RPMI7951 (cell line): ENCODE results near the gene COX10. TPM values are rescaled to one million over a fixed set of nuclear protein-coding genes. Genes with fewer than 3 reads are reported as not detected.

ENCODE experiments used
- DNase-seq: peaks from one replicate; pipeline ENCODE4 v3.0.0-alpha.2; 2012; ENCODE audit warnings: low read depth
- total RNA-seq: library from RNA; depleted of rRNA; stranded (reverse); fragments of >200 nt; shearing (Covaris generic); gene quantifications from 2 replicates; pipeline ENCODE4 v1.2.3, GENCODE V29; 2014

COX10 gene
- total RNA-seq, 1 experiment from 2014 or later: 19.3 TPM

- no peak for DNase-seq
Measured at GRCh38 chr17:14070344-14070984, 1.2 kb downstream of the COX10 start.

GRCh38 chr17:14072881-14073280 lies 3.6 kb downstream of the COX10 start:
- DNase-seq: no peak

GRCh38 chr17:14078027-14078426 lies 8.7 kb downstream of the COX10 start:
- DNase-seq: no peak

DNA sequence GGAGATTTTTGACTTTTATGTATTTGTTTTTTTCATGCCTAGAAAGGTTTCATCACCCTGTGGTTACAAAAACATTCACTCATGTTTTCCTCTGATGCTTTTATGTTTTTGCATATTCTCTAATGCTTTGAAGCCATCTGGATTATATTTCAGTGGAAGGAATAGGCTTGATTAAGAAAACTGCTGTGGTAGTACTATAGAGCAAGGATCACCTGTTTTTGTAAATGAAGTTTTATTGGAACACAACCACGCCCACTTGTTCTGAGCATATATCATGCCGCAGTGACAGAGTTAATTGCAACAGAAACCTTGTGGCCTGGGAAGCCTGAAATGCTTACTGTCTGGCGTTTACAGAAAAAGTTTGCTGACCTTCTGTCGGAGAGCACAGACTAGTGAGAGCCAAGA lies 11.5 kb downstream of the COX10 start:
- no peak for DNase-seq

DNA sequence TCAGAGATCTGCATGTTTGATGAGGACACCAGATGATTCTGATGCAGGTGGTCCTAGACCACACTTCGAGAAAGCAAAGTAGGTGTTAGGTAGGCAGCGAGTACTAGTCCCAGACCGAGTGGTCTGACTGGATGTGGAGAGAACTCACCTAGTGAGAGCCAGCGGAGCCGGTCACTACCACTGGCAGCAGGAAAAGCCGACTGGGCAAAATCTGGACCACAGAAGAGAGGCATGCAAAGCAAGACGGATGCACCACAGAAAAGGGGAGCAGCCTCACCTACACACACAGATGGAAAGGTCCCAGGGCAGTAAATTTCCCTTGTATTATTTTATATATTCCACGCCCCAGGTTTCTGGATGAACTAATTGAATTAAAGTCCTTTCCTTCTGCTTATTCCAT lies 13.5 kb downstream of the COX10 start:
- no peak for DNase-seq

GRCh38 chr17:14084955-14085354 lies 15.7 kb downstream of the COX10 start:
- DNase-seq: no peak

- no peak for DNase-seq
Measured at GRCh38 chr17:14086189-14086588, 16.9 kb downstream of the COX10 start.

- DNase-seq: no peak
Measured at GRCh38 chr17:14089179-14089578, 19.9 kb downstream of the COX10 start.

GRCh38 chr17:14091367-14091766 lies 22.1 kb downstream of the COX10 start:
- DNase-seq: no peak

DNA sequence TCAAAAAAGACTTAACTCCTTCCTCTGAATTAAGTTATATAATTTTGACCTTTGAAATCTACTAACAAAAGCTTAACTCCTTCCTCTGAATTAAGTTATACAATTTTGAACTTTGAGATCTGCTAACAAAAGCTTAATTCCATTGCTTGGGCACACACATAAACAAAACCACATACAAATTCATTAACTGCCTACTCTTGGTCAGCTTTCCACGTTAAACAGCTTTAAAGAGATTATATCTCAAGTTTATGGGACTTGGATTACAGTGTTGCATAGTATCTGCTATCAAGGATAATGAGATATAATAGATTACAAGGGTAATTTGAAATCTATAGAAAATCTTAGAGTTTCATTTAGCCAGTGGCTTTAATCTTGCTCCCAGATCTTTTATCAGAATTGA lies 23.5 kb downstream of the COX10 start:
- DNase-seq: no peak

DNA sequence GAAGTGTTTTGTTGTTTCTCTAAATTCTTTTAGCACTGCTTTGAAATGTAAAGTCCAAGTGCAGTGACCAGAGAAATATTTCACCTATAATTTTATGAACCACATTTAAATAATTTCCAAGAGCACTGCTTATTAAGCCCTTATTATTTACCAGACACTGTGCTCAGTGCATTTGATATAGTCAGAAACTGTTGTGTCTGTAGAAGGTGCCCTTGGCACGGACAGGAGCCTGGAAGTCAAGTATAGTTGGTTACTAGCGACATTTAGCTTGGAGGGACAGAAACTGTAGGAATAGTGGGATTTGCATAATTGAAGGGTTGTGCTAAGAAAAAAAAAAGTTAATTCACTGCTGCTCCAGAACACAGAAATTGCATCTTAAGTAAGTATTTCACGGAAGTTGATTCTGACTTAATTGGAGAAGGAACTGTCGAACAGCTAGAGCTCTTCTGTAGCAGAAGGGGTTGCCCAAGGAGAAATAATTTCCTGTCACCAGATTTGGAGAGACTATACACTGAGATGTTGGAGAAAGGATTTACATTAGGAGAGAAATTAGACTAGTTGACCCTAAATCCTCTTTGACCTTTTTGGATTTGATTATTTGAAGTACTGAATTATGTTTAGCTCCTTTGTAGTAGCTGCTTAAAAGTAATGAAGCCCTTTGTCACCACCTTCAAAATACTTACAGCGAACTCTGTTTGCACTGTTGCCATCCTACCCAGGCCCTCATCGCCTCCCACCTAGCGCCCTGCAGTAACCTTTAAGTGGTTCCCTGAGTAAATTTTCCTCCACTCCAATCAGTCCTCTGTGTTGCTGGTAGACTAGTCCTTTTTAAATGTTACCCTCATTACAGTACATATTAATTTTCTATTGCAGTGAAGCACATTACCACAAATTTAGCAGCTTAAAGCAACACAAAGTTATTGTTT lies 25.6 kb downstream of the COX10 start:
- no peak for DNase-seq

- no peak for DNase-seq
Measured at GRCh38 chr17:14095631-14096030, 26.3 kb downstream of the COX10 start.

DNA sequence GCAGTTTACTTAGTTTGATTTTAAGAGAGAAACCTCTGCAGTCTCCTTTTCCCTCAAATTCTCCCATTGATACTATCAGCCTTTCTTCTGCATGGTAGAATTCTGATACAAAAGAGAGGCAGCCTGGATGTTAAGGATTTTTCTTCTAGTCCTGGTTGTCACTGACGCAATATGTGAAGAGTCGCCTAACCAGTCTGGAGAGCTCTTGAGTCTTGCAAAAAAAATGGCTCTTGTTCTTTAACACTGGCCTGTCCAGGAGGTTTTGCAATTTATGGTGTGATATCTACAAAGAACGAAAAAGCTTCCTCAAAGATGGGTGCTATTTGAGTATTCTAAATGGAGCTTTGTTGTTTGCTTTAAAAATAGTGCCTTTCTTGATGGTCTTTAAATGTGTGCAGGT lies 28.9 kb downstream of the COX10 start:
- no peak for DNase-seq

GRCh38 chr17:14101976-14102375 lies 32.7 kb downstream of the COX10 start:
- no peak for DNase-seq

- DNase-seq: no peak
Measured at GRCh38 chr17:14103836-14104235, 34.5 kb downstream of the COX10 start.

DNA sequence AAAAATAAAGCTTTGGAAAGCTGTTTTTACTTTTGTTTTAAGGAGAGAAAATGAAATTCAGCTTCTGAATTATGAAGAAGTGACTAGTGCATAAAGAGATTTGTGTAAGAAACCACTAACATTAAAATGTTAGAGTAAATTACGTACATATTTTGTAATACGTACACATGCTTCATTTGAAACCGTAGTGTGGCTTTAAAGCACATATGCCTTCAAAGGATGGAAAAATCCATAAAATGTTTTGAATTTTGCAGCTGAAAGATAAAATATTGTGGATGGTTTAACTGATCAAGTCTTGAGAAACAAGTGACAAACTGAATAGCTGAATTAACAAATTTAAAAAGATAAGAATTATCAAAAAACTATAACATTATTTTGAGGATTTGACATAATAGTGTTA lies 35.4 kb downstream of the COX10 start:
- DNase-seq: no peak

DNA sequence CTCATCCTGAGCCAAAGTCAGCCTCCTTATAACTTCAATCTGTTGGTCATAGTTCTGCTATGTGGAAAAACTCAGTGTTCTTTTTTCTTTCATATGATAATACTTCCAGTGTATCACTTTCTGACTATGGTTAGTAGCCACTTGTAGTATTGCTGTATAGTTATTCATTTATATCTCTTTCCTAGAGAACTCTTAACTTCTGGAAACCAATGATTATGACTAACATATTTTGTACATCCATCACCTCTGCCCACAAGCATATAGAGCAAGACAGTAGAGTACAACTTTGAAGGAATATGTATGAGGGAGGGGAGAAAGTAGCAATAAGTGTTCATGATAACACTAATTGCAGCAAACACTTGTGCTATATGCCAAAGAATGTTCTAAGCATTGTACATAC lies 38.6 kb downstream of the COX10 start:
- DNase-seq: no peak

- DNase-seq: no peak
Measured at GRCh38 chr17:14112407-14112806, 43.1 kb downstream of the COX10 start.

DNA sequence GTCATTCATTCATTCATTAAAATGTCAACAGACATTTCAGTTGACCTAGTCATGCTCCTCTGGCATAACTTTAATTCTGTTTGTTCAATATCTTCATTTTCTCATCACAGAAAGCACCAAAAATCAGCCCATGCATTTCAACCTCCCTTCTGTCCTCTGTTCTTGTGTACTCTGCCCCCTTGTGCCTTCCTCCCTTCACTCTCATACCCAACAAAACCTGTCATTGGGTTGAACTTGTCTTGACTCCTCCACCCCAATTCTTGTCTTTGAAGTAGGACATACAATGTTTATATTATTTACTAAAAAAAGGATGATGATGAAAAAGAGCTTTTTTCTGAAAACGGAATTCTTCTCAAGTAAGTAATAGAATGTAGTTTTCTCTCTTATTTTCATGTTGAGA lies 43.8 kb downstream of the COX10 start:
- DNase-seq: no peak

GRCh38 chr17:14116263-14117024 lies 47.1 kb downstream of the COX10 start:
- no peak for DNase-seq

- no peak for DNase-seq
Measured at GRCh38 chr17:14118951-14119350, 49.6 kb downstream of the COX10 start.

GRCh38 chr17:14119546-14119945 lies 50.2 kb downstream of the COX10 start:
- DNase-seq: no peak

- DNase-seq: no peak
Measured at GRCh38 chr17:14121952-14122351, 52.6 kb downstream of the COX10 start.
